ENCODE results near the gene ZKSCAN3. TPM values are rescaled to one million over a fixed set of nuclear protein-coding genes. Genes with fewer than 3 reads are reported as not detected.

The ZKSCAN3 gene
- total RNA-seq, 1 donor from 2014 or later, result 12.3 TPM

DNA sequence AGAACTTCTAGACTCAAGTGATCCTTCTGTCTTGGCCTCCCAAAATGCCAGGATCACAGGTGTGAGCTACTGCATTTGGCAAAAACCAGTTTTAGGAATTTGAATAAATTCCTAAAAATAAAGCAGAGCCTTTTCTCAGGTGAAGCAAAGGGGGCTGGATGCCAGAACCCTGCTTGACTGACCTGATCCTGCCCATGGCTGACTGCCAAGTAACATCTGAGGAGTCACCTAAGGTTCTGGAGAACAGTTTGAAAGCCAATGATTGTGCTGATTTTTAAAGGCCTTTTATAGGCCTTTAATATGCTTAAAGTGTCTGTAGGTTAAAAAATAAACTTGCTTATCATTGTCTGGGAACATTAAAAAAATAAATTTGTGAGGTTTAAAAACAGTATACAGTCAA lies 63.9 kb downstream of the ZKSCAN3 start:
- no peak overlapping the region for H3K27ac ChIP-seq
- no peaks in the 10 kb centered on the region for H3F3A ChIP-seq (ENCODE audit: low read depth)
- H3K9ac ChIP-seq, result no peak overlapping the region
- no peaks in the 10 kb centered on the region for H3K36me3 ChIP-seq
- no peaks in the 10 kb centered on the region for H3K27me3 ChIP-seq
- no peak overlapping the region for H3K27ac Mint-ChIP-seq
- no peak for TF ChIP-seq EZH2 (IDR thresholded peaks at IDR 0.05)
- TF ChIP-seq, protein P1, sequence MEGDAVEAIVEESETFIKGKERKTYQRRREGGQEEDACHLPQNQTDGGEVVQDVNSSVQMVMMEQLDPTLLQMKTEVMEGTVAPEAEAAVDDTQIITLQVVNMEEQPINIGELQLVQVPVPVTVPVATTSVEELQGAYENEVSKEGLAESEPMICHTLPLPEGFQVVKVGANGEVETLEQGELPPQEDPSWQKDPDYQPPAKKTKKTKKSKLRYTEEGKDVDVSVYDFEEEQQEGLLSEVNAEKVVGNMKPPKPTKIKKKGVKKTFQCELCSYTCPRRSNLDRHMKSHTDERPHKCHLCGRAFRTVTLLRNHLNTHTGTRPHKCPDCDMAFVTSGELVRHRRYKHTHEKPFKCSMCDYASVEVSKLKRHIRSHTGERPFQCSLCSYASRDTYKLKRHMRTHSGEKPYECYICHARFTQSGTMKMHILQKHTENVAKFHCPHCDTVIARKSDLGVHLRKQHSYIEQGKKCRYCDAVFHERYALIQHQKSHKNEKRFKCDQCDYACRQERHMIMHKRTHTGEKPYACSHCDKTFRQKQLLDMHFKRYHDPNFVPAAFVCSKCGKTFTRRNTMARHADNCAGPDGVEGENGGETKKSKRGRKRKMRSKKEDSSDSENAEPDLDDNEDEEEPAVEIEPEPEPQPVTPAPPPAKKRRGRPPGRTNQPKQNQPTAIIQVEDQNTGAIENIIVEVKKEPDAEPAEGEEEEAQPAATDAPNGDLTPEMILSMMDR (IDR thresholded peaks at IDR 0.05), result no peak
- no peak for TF ChIP-seq EZH2phosphoT487 (IDR thresholded peaks at IDR 0.05)
- H2AFZ ChIP-seq (replicated peaks), result no peak overlapping the region
- H3K27me3 Mint-ChIP-seq (ENCODE audit: insufficient read depth, low read depth), result peaks cover 5% of the 10 kb centered on the region
- H3K9me3 ChIP-seq (ENCODE audit: low read depth), result no peaks in the 10 kb centered on the region
- no peak overlapping the region for H3K4me3 ChIP-seq
- H3K4me1 ChIP-seq, result no peaks in the 10 kb centered on the region
- H3K36me3 Mint-ChIP-seq, result no peaks in the 10 kb centered on the region
- DNase-seq (ENCODE audit: low spot score), result no peak
- no peaks in the 10 kb centered on the region for H3K79me2 ChIP-seq (ENCODE audit: low read depth)
- H3K9me3 Mint-ChIP-seq, result peaks cover 2% of the 10 kb centered on the region
- no peak overlapping the region for H3K4me2 ChIP-seq
- H3K4me1 Mint-ChIP-seq, result no peaks in the 10 kb centered on the region
- no peak overlapping the region for H3K4me3 Mint-ChIP-seq
- no peaks in the 10 kb centered on the region for H4K20me1 ChIP-seq (ENCODE audit: low read depth)

Small RNA genes lying within 50 kb of the gene (small RNA-seq; reads per million reads assigned to genes)
- gene AL021997.1, result not detected
- not detected for gene AL021997.2
- gene RNU2-45P, result not detected

Other genes with a start within 250 kb of the ZKSCAN3 start
- 8.4 and 17.7 TPM in 2 replicates for gene ZSCAN16, start 225.3 kb upstream of the ZKSCAN3 start, total RNA-seq (ENCODE audit: low replicate concordance)
- gene ZKSCAN8, start 208.1 kb upstream of the ZKSCAN3 start, total RNA-seq (ENCODE audit: low replicate concordance), result 42.7 and 43.1 TPM in 2 replicates
- gene ZSCAN9, start 124.7 kb upstream of the ZKSCAN3 start, total RNA-seq (ENCODE audit: low replicate concordance), result 34.6 and 34.7 TPM in 2 replicates
- 5.9 and 9.8 TPM in 2 replicates for gene ZKSCAN4, start 97.7 kb upstream of the ZKSCAN3 start, total RNA-seq (ENCODE audit: low replicate concordance)
- not detected in 2 replicates for gene NKAPL, start 90.7 kb upstream of the ZKSCAN3 start, total RNA-seq (ENCODE audit: low replicate concordance)
- 36.8 and 40.5 TPM in 2 replicates for gene ZSCAN26, start 82.8 kb upstream of the ZKSCAN3 start, total RNA-seq (ENCODE audit: low replicate concordance)
- 13.6 and 13.8 TPM in 2 replicates for gene PGBD1, start 68.4 kb upstream of the ZKSCAN3 start, total RNA-seq (ENCODE audit: low replicate concordance)
- gene ZSCAN31, start 13.8 kb upstream of the ZKSCAN3 start, total RNA-seq (ENCODE audit: low replicate concordance), result 6.6 and 8.3 TPM in 2 replicates
- gene ZSCAN12, start 49.8 kb downstream of the ZKSCAN3 start, total RNA-seq (ENCODE audit: low replicate concordance), result 15.1 and 20.7 TPM in 2 replicates
- gene ZSCAN23, start 93.5 kb downstream of the ZKSCAN3 start, total RNA-seq (ENCODE audit: low replicate concordance), result 20.4 and 21.3 TPM in 2 replicates
- gene GPX6, start 165.8 kb downstream of the ZKSCAN3 start, total RNA-seq (ENCODE audit: low replicate concordance), result not detected in 2 replicates
- not detected in 2 replicates for gene GPX5, start 175.9 kb downstream of the ZKSCAN3 start, total RNA-seq (ENCODE audit: low replicate concordance)